ENCODE results near the gene ME1. TPM values are rescaled to one million over a fixed set of nuclear protein-coding genes. Genes with fewer than 3 reads are reported as not detected.

The ME1 gene
- total RNA-seq, 3 donors from 2014 or later, result 5.2 to 34.6 (median 7.2) TPM

DNA sequence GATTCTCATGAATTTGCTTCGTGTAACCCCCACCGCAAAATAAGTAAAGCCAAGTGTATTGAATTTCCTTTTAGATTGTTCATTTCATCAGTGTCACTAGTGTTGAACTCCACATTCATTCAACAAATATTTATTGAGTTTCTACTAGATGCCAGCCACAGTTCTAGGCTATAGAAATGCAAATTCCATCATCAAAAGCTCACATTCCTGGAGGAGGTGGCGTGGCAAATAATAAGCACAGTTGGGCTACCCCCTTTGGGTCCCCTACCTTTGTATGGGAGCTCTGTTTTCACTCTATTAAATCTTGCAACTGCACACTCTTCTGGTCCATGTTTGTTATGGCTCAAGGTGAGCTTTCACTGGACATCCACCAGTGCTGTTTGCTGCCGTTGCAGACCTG lies 12.7 kb upstream of the ME1 start:
- H3K36me3 ChIP-seq, result no peaks in the 10 kb centered on the region
- H3K4me1 ChIP-seq, result no peaks in the 10 kb centered on the region
- H3K27me3 ChIP-seq, result no peaks in the 10 kb centered on the region
- H3K4me3 ChIP-seq, result no peak overlapping the region
- intact Hi-C loops (cut with DNase I; ENCODE audit: low total_unique reads), result no loop called here
- TF ChIP-seq POLR2A (IDR thresholded peaks at IDR 0.05), result no peak
- TF ChIP-seq POLR2AphosphoS5 (IDR thresholded peaks at IDR 0.05), result no peak
- TF ChIP-seq, protein P1, sequence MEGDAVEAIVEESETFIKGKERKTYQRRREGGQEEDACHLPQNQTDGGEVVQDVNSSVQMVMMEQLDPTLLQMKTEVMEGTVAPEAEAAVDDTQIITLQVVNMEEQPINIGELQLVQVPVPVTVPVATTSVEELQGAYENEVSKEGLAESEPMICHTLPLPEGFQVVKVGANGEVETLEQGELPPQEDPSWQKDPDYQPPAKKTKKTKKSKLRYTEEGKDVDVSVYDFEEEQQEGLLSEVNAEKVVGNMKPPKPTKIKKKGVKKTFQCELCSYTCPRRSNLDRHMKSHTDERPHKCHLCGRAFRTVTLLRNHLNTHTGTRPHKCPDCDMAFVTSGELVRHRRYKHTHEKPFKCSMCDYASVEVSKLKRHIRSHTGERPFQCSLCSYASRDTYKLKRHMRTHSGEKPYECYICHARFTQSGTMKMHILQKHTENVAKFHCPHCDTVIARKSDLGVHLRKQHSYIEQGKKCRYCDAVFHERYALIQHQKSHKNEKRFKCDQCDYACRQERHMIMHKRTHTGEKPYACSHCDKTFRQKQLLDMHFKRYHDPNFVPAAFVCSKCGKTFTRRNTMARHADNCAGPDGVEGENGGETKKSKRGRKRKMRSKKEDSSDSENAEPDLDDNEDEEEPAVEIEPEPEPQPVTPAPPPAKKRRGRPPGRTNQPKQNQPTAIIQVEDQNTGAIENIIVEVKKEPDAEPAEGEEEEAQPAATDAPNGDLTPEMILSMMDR (IDR thresholded peaks at IDR 0.05), result no peak
- no peak for DNase-seq (ENCODE audit: low spot score in 2 of 2)
- H3K27ac ChIP-seq, result no peak overlapping the region
- H3K9me3 ChIP-seq, result no peaks in the 10 kb centered on the region

DNA sequence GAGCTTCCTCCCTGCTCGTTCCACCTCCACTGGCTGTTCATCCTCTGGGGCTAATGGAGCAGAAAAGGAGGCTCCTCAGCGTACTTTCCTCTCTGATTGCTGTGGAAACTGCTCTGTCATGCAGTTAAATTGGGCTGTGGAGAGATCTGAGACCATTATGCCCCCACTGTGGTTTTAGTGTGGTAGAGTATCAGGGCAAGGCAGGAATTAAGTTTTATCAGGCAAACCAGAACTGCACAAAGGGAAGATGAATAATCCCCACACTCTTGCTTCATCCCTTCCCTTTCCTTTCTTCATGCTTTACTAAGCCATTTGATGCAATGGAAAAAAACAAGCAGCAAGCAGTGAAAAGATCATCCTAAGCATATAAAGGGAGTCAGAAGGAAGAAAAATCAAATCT lies 11.9 kb upstream of the ME1 start:
- Histone ChIP-seq H3K9me3 (no peaks in the 10 kb centered on the region), H3K27me3 (no peaks in the 10 kb centered on the region), H3K36me3 (no peaks in the 10 kb centered on the region), H3K27ac (no peak overlapping the region), H3K4me1 (no peaks in the 10 kb centered on the region), H3K4me3 (no peak overlapping the region)
- no peak for TF ChIP-seq POLR2AphosphoS5 (IDR thresholded peaks at IDR 0.05)
- TF ChIP-seq, protein P1 (IDR thresholded peaks at IDR 0.05), result no peak
- TF ChIP-seq POLR2A (IDR thresholded peaks at IDR 0.05), result no peak
- no peak for DNase-seq (ENCODE audit: low spot score in 2 of 2)
- intact Hi-C loops (cut with DNase I; ENCODE audit: low total_unique reads), result no loop called here

DNA sequence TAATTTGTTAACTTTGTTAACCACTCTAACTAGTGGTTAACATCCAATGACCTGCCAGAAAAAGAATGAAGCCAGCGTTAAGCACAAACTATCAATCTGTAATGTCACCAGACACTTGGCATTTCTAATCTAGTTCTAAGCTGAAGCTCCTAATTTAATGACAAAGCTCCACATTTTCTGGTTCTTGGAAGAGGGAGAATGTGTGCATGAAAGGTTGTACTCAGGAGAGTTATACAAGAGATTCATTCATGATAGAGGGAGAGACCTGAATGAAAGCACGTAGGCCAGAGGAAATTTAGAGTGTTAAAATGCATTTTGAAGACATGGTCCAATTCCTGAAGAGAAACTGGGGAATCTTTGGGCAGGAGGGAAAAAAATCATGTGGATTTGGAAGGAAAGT lies 8.3 kb upstream of the ME1 start:
- no peak overlapping the region for H3K4me3 ChIP-seq
- intact Hi-C loops (cut with DNase I; ENCODE audit: low total_unique reads), result no loop called here
- no peak overlapping the region for H3K27ac ChIP-seq
- no peak for DNase-seq (ENCODE audit: low spot score in 2 of 2)
- TF ChIP-seq POLR2AphosphoS5 (IDR thresholded peaks at IDR 0.05), result no peak
- H3K9me3 ChIP-seq, result no peaks in the 10 kb centered on the region
- no peaks in the 10 kb centered on the region for H3K36me3 ChIP-seq
- H3K27me3 ChIP-seq, result no peaks in the 10 kb centered on the region
- no peaks in the 10 kb centered on the region for H3K4me1 ChIP-seq

DNA sequence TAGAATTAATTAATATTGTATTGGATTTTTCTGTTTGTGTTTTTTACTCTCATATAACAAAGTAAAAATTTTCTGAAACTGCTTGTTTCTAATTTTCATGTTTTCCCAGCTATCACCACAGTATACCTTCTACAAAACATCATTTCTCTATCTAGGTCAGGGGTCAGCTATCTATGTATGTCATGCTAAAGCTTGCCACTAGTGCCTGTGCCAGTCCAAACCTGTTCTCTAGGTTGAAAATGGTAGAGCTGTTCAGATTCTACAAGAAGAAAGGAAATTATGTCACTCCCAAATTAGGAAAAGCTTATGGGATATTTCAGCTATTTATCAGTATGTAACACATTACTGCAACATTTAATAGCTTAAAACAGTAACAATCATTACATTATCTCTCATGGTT lies 5.8 kb upstream of the ME1 start:
- Histone ChIP-seq H3K36me3 (no peaks in the 10 kb centered on the region), H3K27ac (no peak overlapping the region), H3K4me1 (no peaks in the 10 kb centered on the region), H3K4me3 (no peak overlapping the region), H3K27me3 (no peaks in the 10 kb centered on the region), H3K9me3 (no peaks in the 10 kb centered on the region)
- DNase-seq (ENCODE audit: low spot score in 2 of 2), result no peak
- TF ChIP-seq POLR2AphosphoS5 (IDR thresholded peaks at IDR 0.05), result no peak
- TF ChIP-seq POLR2A (IDR thresholded peaks at IDR 0.05), result no peak
- TF ChIP-seq, protein P1 (IDR thresholded peaks at IDR 0.05), result no peak
- intact Hi-C loops (cut with DNase I; ENCODE audit: low total_unique reads), result no loop called here

DNA sequence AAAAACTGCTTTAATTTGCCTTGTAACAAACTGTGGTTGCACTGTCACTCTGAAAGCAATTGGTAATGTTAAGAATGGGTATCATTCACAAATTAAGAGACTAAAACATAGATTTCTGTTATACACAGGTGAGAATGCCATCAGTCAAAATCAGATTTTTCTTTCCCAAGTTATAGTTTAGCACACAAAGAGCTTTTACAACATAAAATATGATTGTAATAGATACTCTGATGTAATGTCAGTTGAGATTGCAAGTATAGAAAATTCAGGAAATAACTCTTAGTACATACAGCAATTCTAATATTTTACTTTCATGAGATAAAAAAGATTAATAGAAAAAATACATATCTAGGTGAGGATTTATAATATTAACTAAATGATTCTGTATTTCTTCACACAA lies 2.3 kb upstream of the ME1 start:
- intact Hi-C loops (cut with DNase I; ENCODE audit: low total_unique reads), result no loop called here
- no peak overlapping the region for H3K4me3 ChIP-seq
- TF ChIP-seq POLR2AphosphoS5 (IDR thresholded peaks at IDR 0.05) (no peak), POLR2A (IDR thresholded peaks at IDR 0.05) (no peak)
- TF ChIP-seq, protein P1 (IDR thresholded peaks at IDR 0.05), result no peak
- no peak for DNase-seq (ENCODE audit: low spot score in 2 of 2)
- no peaks in the 10 kb centered on the region for H3K36me3 ChIP-seq
- no peaks in the 10 kb centered on the region for H3K27me3 ChIP-seq
- no peaks in the 10 kb centered on the region for H3K9me3 ChIP-seq
- no peak overlapping the region for H3K27ac ChIP-seq
- no peaks in the 10 kb centered on the region for H3K4me1 ChIP-seq

DNA sequence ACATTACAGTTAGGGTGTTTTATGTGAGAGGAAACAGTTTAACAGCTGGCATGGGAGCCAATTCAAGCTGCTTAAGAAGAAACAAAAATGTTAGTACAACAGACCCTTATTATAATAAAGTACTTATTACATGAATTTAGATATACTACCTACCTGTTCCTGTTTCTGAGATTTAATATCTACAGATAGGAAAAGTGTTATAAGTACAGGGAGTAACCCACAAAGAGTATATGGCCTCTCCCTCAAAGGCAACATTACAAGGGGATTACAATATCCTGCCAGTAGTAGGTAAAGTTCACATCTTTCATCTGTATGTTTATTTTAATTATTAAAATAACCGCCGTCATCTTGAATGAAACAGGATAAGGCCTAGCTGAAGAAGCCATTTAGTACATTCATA lies 1.8 kb upstream of the ME1 start:
- Histone ChIP-seq H3K9me3 (no peaks in the 10 kb centered on the region), H3K36me3 (no peaks in the 10 kb centered on the region), H3K4me1 (no peaks in the 10 kb centered on the region), H3K27me3 (no peaks in the 10 kb centered on the region), H3K27ac (no peak overlapping the region), H3K4me3 (no peak overlapping the region)
- intact Hi-C loops (cut with DNase I; ENCODE audit: low total_unique reads), result no loop called here
- TF ChIP-seq POLR2AphosphoS5 (IDR thresholded peaks at IDR 0.05), result no peak
- no peak for DNase-seq (ENCODE audit: low spot score in 2 of 2)

All from breast epithelium (tissue), 4 donors.